Gastroesophageal sphincter (tissue), 3 donors: ENCODE data around the gene DNAH8.

Source experiments
- POLR2A ChIP-seq, 2 donors: fragments of 450-650 bp; IDR thresholded peaks; one replicate each; pipeline ENCODE4 v1.6.1; 2017; ENCODE audit warnings: antibody characterized with exemption in 2 of 2, mild to moderate bottlenecking in 2 of 2, moderate library complexity in 1 of 2
- POLR2AphosphoS5 ChIP-seq: sonication (generic); formaldehyde crosslinking; IDR thresholded peaks from one replicate; pipeline ENCODE4 v1.6.1; 2017; ENCODE audit warnings: antibody characterized with exemption
- TF ChIP-seq, protein P1 (sequence below), 4 experiments: fragments of 200-600 bp in 2 of 4; fragments of 450-650 bp in 2 of 4; sonication (generic) in 1 of 4; IDR thresholded peaks; one replicate each; pipeline ENCODE4 v1.5.1; 2017 to 2019; ENCODE audit warnings: antibody characterized with exemption in 4 of 4, mild to moderate bottlenecking in 2 of 4, moderate library complexity in 2 of 4

- TF ChIP-seq POLR2AphosphoS5 (no peak), POLR2A (IDR thresholded peaks at IDR 0.05) (no peak)
- TF ChIP-seq, protein P1, sequence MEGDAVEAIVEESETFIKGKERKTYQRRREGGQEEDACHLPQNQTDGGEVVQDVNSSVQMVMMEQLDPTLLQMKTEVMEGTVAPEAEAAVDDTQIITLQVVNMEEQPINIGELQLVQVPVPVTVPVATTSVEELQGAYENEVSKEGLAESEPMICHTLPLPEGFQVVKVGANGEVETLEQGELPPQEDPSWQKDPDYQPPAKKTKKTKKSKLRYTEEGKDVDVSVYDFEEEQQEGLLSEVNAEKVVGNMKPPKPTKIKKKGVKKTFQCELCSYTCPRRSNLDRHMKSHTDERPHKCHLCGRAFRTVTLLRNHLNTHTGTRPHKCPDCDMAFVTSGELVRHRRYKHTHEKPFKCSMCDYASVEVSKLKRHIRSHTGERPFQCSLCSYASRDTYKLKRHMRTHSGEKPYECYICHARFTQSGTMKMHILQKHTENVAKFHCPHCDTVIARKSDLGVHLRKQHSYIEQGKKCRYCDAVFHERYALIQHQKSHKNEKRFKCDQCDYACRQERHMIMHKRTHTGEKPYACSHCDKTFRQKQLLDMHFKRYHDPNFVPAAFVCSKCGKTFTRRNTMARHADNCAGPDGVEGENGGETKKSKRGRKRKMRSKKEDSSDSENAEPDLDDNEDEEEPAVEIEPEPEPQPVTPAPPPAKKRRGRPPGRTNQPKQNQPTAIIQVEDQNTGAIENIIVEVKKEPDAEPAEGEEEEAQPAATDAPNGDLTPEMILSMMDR (IDR thresholded peaks at IDR 0.05): no peak
Measured at GRCh38 chr6:38824243-38824894, 109.3 kb downstream of the DNAH8 start.
